Measurements from ENCODE around the gene WHRN.

GRCh38 chr9:114448706-114449105, 56.6 kb downstream of the WHRN start:
- TF ChIP-seq CTCF (IDR thresholded peaks at IDR 0.05) = no peak
- no peak for TF ChIP-seq EP300 (IDR thresholded peaks at IDR 0.05)
